HepG2 (cell line): ENCODE data around the gene WSB2. TPM values are rescaled to one million over a fixed set of nuclear protein-coding genes. Genes with fewer than 3 reads are reported as not detected.

Source experiments
- ATAC-seq: fragments of 200-7000 bp; cut with Tn5 transposase; 3 replicates; pipeline ENCODE4 v1.9.1; 2020; ENCODE audit warnings: mild to moderate bottlenecking, moderate library complexity
- BruUV-seq: library from RNA; stranded (reverse); fragments of 400-500 nt; replicated peaks from 2 replicates; lab custom pipeline; 2021; lab: Mats Ljungman, UMichigan
- CTCF ChIA-PET: fragments of 300-600 bp; formaldehyde crosslinking; extraction: SDS; loops from one replicate; lab custom pipeline; 2021; ENCODE audit warnings: low total read pairs, inconsistent platforms, low intra/inter-chr PET ratio; lab: Yijun Ruan, JAX
- POLR2A ChIA-PET: fragments of 350-600 bp; sonication (Branson Sonifier 250); formaldehyde crosslinking; loops from one replicate; lab custom pipeline; 2020; ENCODE audit warnings: antibody characterized with exemption, inconsistent platforms; lab: Yijun Ruan, JAX
- DNase-seq: peaks from one replicate; pipeline ENCODE4 v3.0.0-alpha.2; 2015; ENCODE audit warnings: low spot score
- FAIRE-seq: peaks from 3 replicates; lab custom pipeline; 2011; peaks lifted over from hg19 to GRCh38; lab: Jason Lieb, UNC
- H2AFZ ChIP-seq: one replicate; pipeline ENCODE4 v1.6.1; 2011; ENCODE audit warnings: low read length, inconsistent platforms
- H3K27ac ChIP-seq: fragments of 300-600 bp; 3 replicates; pipeline ENCODE4 v1.8.0; 2011; ENCODE audit warnings: mixed run types, mild to moderate bottlenecking, mixed read lengths, low read length, inconsistent platforms; ENCODE audit not compliant: insufficient read depth; ENCODE audit errors: extremely low read length
- H3K27me3 ChIP-seq, 2 experiments: fragments of 200-600 bp in 1 of 2; 2 replicates in 1 of 2; 3 replicates in 1 of 2; pipeline versions ENCODE4 v1.6.0 to v1.8.0; 2011; ENCODE audit warnings: low read length in 2 of 2, mild to moderate bottlenecking in 2 of 2, moderate library complexity in 2 of 2, inconsistent platforms in 1 of 2; ENCODE audit not compliant: insufficient read depth in 2 of 2, control insufficient read depth in 1 of 2
- H3K36me3 ChIP-seq, 2 experiments: fragments of 200-600 bp in 1 of 2; replicated peaks in 1 of 2; 2 replicates in 1 of 2; 3 replicates in 1 of 2; pipeline versions ENCODE4 v1.5.1 to v1.8.0; 2011; ENCODE audit warnings: low read length in 2 of 2, inconsistent platforms in 1 of 2; ENCODE audit not compliant: insufficient read depth in 2 of 2, control insufficient read depth in 1 of 2
- H3K4me1 ChIP-seq: 2 replicates; pipeline ENCODE4 v1.5.1; 2012; ENCODE audit warnings: low read length, inconsistent platforms; ENCODE audit not compliant: insufficient read depth
- H3K4me2 ChIP-seq: 2 replicates; pipeline ENCODE4 v1.6.0; 2011; ENCODE audit warnings: low read depth, low read length, inconsistent platforms
- H3K4me3 ChIP-seq, 3 experiments: fragments of 200-600 bp in 1 of 3; sonication (generic), shearing (Covaris generic) in 1 of 3; replicated peaks in 1 of 3; 2 replicates each; pipeline ENCODE4 v1.5.1; 2011 to 2016; ENCODE audit warnings: low read length in 3 of 3, inconsistent platforms in 2 of 3, low read depth in 2 of 3, mild to moderate bottlenecking in 2 of 3, control low read depth in 1 of 3, mixed read lengths in 1 of 3; ENCODE audit not compliant: insufficient read depth in 1 of 3
- H3K79me2 ChIP-seq: one replicate; pipeline ENCODE4 v1.6.1; 2011; ENCODE audit warnings: low read length, inconsistent platforms; ENCODE audit not compliant: insufficient read depth
- H3K9ac ChIP-seq: 2 replicates; pipeline ENCODE4 v1.6.0; 2011; ENCODE audit warnings: mild to moderate bottlenecking, low read depth, low read length, inconsistent platforms; ENCODE audit not compliant: insufficient read depth
- H3K9me3 ChIP-seq: 2 replicates; pipeline ENCODE4 v1.5.1; 2012; ENCODE audit warnings: mild to moderate bottlenecking, low read length
- H4K20me1 ChIP-seq: 2 replicates; pipeline ENCODE4 v1.6.0; 2011; ENCODE audit warnings: inconsistent platforms, mild to moderate bottlenecking, low read length, moderate library complexity; ENCODE audit not compliant: insufficient read depth
- HNF4A ChIP-seq: sonication (generic); formaldehyde crosslinking; IDR thresholded peaks from 2 replicates; pipeline ENCODE4 v1.4.0; 2020; ENCODE audit warnings: missing genetic modification reagents
- HNF4G ChIP-seq, 2 experiments: sonication (generic) in 1 of 2; formaldehyde crosslinking in 1 of 2; IDR thresholded peaks; 2 replicates each; pipeline versions ENCODE4 v1.4.0 to v1.6.1; 2011 to 2020; ENCODE audit warnings: borderline replicate concordance in 2 of 2, low read depth in 2 of 2, mild to moderate bottlenecking in 2 of 2, low read length in 1 of 2, missing genetic modification reagents in 1 of 2, moderate library complexity in 1 of 2
- NCOR1 ChIP-seq: fragments of 200-600 bp; sonication (generic); IDR thresholded peaks from 2 replicates; pipeline ENCODE4 v1.7.0; 2017; ENCODE audit warnings: antibody characterized with exemption, low read length, borderline replicate concordance
- PITX1 ChIP-seq: sonication (generic); formaldehyde crosslinking; IDR thresholded peaks from 2 replicates; pipeline ENCODE4 v1.5.1; 2020; ENCODE audit warnings: mild to moderate bottlenecking, missing genetic modification reagents
- POGZ ChIP-seq: sonication (generic); formaldehyde crosslinking; IDR thresholded peaks from 2 replicates; pipeline ENCODE4 v1.4.0; 2020; ENCODE audit warnings: mild to moderate bottlenecking, missing genetic modification reagents
- TEAD3 ChIP-seq: optimal IDR thresholded peaks from 2 replicates; pipeline ENCODE3; 2016; ENCODE audit warnings: borderline replicate concordance
- ZBTB26 ChIP-seq: IDR thresholded peaks from 2 replicates; pipeline ENCODE4 v1.6.1; 2016; ENCODE audit warnings: missing compliant biosample characterization, missing genetic modification reagents, borderline replicate concordance
- ZBTB40 ChIP-seq, 2 experiments: fragments of 450-650 bp in 1 of 2; sonication (generic) in 1 of 2; formaldehyde crosslinking in 1 of 2; IDR thresholded peaks; 2 replicates each; pipeline versions ENCODE4 v1.6.1 to v1.8.0; 2016 to 2022; ENCODE audit warnings: antibody characterized with exemption in 1 of 2, mild to moderate bottlenecking in 1 of 2, missing genetic modification reagents in 1 of 2
- ZMYM3 ChIP-seq: sonication (generic); formaldehyde crosslinking; IDR thresholded peaks from 2 replicates; pipeline ENCODE4 v1.5.1; 2020; ENCODE audit warnings: mild to moderate bottlenecking, missing genetic modification reagents
- ZNF460 ChIP-seq: sonication (generic); formaldehyde crosslinking; IDR thresholded peaks from 2 replicates; pipeline ENCODE4 v1.5.1; 2020; ENCODE audit warnings: missing genetic modification reagents, mild to moderate bottlenecking, borderline replicate concordance
- WGBS: methylation state at CpG from one replicate; pipeline ENCODE4 v1.1.6; 2017; ENCODE audit warnings: low lambda C conversion rate; 5-methylcytosine and 5-hydroxymethylcytosine counted together
- in situ Hi-C: cut with HindIII; loops from 2 replicates; pipeline ENCODE4 v1.10.0; 2017; ENCODE audit warnings: low pct_unique_long_range_greater_than_20kb; ENCODE audit not compliant: extremely low pct_ligation_motif_present
- intact Hi-C: fragments of 100-400 bp; cut with micrococcal nuclease; formaldehyde crosslinking; loops from one replicate; pipeline ENCODE4 v1.10.0; 2022; ENCODE audit not compliant: unreplicated experiment
- polyA plus RNA-seq, 8 experiments: library from polyadenylated mRNA; depleted of rRNA in 3 of 8; stranded (reverse) in 7 of 8; unstranded in 1 of 8; fragments of >200 nt; fragmentation: Illumina TruSeq in 4 of 8; extraction: Trizol in 4 of 8; gene quantifications; 2 replicates each; pipeline versions ENCODE4 v1.2.1 to v1.2.3, GENCODE V29; 2011 to 2016; ENCODE audit warnings: low read depth in 4 of 8, missing spikeins in 1 of 8, mixed read lengths in 1 of 8; ENCODE audit not compliant: insufficient read depth in 1 of 8
- total RNA-seq, 5 experiments: library from RNA; depleted of rRNA; stranded (reverse); fragments of >200 nt; fragmentation: Illumina TruSeq; extraction: Trizol; gene quantifications; 2 replicates each; pipeline ENCODE4 v1.2.3, GENCODE V29; 2016; ENCODE audit warnings: low read depth in 1 of 5

Gene WSB2
- total and polyA plus RNA-seq, 2 of the 13 experiments (the other 11 are each of a cell fraction or from before 2014, with no cell fraction given): 31.0 to 82.8 TPM

- in situ Hi-C loops: no loop called here
- Histone ChIP-seq H2AFZ (no peak overlapping the region), H4K20me1 (no peaks in the 10 kb centered on the region), H3K4me1 (peaks cover 27% of the 10 kb centered on the region), H3K4me3 (no peak overlapping the region), H3K4me2 (peak overlapping the region; percentile 36; the same call in 1 of the 2 replicates), H3K9me3 (no peaks in the 10 kb centered on the region), H3K79me2 (no peaks in the 10 kb centered on the region), H3K36me3 (no peaks in the 10 kb centered on the region), H3K27ac (no peak overlapping the region), H3K27me3 (no peaks in the 10 kb centered on the region), H3K9ac (no peak overlapping the region)
- BruUV-seq: no TSS peak
- FAIRE-seq: no peak
- intact Hi-C loops: no loop called here
- TF ChIP-seq ZBTB40 (IDR thresholded peaks at IDR 0.05) (no peak), ZBTB40 (CRISPR knock-in tag; IDR thresholded peaks at IDR 0.05) (no peak), ZBTB26 (CRISPR knock-in tag) (no peak), HNF4A (CRISPR knock-in tag) (peak; percentile 68), TEAD3 (CRISPR knock-in tag) (peak; percentile 18), NCOR1 (peak; percentile 31; the same call in 1 of the 2 replicates), PITX1 (CRISPR knock-in tag) (no peak), HNF4G (IDR thresholded peaks at IDR 0.05; ENCODE audit: borderline replicate concordance, low read depth, low read length) (0 out of 2 replicates have a peak, but pooled peaks have one; percentile 16), HNF4G (CRISPR knock-in tag; IDR thresholded peaks at IDR 0.05; ENCODE audit: borderline replicate concordance, low read depth) (no peak), POGZ (CRISPR knock-in tag) (peak; percentile 23; the same call in 1 of the 2 replicates), ZNF460 (CRISPR knock-in tag) (peak; percentile 52; the same call in 1 of the 2 replicates), ZMYM3 (CRISPR knock-in tag) (0 out of 2 replicates have a peak, but pooled peaks have one; percentile 15)
- peak; percentile 36 for DNase-seq
- ChIA-PET CTCF (no interaction called here), POLR2A (interaction anchor here (0.7 to 1.6 kb wide), 3 partner anchors 28 to 32 kb away, joined by 3 to 8 read pairs (median 3); partner anchors contain the start of gene PEBP1)
- 60% methylated on average over 8 of the region's 8 CpGs for WGBS
- no peak for ATAC-seq
These were observed 46.7 kb upstream of the WSB2 start for GRCh38 chr12:118107694-118108093.
